Measurements from ENCODE around the gene PLEKHB2.
"Not testable (repeated sequence)": the region's sequence is repeated elsewhere in the genome, so short reads cannot be mapped to it uniquely, and the experiment has no call there.

Gene PLEKHB2, protein sequence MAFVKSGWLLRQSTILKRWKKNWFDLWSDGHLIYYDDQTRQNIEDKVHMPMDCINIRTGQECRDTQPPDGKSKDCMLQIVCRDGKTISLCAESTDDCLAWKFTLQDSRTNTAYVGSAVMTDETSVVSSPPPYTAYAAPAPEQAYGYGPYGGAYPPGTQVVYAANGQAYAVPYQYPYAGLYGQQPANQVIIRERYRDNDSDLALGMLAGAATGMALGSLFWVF

DNA sequence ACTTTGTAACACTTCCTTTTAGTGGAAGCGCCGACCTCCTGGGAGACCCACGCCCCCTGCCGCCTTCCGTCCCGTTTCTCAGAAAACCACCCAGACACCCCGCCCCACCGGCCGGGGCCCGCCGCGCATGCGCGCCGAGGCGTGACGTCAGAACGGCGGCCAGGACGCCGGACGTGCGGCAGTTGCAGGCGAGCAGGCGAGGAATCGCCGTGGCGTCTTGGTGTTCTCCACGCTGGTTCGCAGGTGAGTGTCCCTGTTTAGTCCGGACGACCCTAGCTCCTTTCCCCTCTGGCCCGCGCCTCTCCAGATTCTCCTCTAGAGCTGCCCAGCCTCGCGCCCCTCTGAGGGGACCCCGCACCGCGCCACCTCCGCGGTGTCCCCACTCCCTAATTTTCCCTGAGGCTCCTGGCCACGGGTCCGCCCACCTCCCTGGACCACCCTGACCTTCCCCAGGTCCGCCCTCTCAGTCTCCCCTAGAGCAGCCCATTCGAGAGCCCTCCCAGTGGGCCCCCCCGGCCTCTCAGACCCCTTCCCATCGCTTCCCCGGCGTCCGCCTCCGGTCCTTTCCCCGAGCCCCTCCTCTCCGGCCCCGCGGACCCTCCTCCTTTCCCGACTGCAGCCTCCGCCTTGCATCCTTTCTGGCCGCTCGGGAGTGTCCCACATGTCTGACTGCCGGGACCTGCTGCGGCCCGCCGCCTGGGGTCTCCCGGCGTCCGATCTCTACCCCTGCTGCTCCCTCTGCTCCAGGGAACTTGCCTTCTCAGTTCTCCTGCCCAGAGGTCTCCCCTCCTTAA lies at the start of gene PLEKHB2:
Gene PLEKHB2, plus strand, starts transcription at position 181 of the 794 bp plus-strand sequence. CDS start 15,606 bp downstream, outside the sequence.
- DNase-seq, result peak; percentile 96

DNA sequence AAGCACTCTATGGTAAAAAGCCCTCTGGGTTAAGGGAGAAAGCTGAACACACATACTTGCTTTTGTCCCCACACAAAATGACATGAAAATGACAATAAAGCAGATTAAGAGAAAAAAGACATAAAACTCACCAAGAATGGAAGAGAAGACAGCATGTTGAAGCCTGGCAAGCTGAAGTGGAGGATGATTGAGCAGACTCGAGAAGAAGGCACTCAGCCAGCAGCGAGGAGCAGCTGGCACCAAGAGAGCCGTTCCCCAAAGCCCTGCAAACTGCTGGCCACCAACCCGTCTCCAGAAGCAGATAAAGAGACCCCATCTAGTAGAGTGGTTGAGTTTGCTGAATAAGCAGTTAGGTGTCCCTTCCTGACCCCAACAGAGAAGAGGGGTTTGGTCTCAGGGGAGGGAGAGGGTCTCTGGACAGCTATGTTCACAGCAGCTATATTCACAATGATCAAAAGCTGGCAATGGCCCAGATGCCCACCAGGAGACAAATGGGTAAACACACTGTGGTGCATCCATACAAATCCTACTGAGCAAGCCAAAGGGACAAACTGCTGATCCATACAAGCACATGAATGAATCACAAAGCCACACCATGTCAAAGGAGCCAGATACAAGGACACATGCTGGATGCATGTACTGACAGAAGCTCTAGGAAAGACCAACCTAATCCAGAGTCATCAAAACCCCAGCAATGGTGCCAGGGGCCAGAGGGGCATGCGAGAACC lies 48.8 kb upstream of the PLEKHB2 start:
- peak; percentile 23 for DNase-seq

DNA sequence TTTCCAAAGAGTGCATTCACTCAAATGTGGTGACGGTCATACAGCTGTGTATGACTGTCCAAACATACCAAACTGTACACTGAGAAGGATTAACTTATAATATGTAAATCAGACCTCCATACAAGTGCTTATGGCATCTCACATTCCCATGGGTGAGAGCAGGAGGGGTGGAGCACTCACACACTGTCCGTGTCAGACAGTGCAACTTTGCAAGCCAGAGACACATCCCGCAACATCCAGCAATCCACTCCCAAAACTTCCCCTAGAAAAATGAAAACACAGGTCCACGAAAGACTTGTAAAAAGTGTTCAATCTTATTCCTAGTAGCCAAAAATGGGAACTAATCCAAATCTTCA lies 48.2 kb upstream of the PLEKHB2 start:
- DNase-seq, result no peak

DNA sequence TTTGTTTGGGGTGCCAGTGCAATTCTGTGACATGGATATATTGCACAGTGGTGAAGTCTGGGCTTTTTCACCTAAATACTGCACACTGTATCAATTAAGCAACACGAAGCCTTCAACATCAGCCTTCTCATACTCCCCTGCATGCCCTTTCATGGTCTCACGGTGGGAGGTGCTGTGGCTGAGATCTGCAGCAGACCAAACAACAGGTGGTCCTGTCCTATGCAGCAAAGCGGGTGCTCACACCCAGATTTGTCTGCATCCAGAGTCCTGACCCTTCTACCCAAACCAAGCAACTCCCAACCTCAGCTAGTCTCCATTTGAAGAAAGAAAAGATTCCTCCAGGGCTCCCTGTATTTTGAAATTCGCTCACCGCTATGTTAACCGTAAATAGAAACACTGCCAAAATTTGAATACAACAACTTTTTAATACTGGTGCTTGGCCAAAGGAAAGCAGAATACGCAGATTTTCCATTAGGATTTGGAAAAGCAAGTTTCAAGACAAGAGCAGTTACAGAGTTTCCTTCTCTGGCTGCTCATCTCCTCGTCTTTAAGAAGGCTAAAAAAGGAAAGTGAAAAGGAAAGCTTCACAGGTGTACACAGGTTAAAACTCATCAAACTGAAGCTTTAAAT lies 46.8 kb upstream of the PLEKHB2 start:
- no peak for DNase-seq

DNA sequence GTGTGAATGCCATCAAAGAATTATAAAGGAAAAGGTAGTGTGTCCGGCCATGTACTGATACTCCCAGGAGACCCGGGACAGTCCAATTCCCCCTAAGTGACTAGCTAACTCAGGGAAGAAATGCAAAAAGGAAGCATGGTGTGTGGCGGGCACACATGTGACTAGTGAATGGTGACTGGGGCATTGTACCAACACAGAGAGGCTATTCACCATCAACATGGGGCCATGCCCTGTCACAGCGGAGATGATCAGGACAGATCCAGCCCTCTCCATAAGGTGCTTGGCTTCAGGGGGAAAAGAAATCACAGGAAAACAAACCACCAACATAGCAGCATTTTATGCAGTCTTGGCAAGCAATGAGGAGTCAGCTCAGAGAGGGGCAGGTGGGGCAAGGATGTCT lies 46.2 kb upstream of the PLEKHB2 start:
- no peak for DNase-seq

DNA sequence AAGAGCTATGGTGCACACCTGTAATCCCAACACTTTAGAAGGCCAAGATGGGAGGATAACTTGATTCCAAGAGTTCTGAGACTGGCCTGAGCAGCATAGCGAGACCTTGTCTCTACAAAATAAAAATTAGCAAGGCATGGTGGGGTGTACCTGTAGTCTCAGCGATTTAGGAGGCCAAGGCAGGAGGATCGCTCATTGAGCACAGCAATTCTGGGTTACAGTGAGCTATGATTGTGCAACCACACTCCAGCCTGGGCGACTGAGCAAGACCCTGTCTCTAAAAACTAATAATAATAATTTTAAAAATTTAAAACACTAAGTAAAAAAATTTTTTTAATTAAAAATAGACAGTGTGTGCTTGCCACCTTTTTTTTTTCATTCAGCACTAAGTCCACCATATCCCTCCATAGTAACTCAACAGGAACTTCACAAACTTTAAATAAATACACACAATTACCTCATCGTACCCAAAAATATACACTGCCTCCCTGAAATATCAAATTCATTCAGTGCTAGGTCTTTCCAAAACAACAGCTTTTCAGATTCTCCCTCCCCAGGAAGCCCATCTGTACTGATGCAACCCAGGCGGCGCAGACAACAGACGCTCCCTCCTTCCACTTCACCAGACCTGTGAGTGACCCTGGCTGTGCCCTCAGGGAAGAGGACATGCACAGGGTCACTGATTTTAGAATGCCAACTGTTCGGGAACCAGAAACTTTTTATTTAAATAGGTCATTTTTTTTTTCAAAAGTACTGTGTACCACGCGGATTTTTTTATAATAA lies 41.4 kb upstream of the PLEKHB2 start:
- DNase-seq, result no peak

DNA sequence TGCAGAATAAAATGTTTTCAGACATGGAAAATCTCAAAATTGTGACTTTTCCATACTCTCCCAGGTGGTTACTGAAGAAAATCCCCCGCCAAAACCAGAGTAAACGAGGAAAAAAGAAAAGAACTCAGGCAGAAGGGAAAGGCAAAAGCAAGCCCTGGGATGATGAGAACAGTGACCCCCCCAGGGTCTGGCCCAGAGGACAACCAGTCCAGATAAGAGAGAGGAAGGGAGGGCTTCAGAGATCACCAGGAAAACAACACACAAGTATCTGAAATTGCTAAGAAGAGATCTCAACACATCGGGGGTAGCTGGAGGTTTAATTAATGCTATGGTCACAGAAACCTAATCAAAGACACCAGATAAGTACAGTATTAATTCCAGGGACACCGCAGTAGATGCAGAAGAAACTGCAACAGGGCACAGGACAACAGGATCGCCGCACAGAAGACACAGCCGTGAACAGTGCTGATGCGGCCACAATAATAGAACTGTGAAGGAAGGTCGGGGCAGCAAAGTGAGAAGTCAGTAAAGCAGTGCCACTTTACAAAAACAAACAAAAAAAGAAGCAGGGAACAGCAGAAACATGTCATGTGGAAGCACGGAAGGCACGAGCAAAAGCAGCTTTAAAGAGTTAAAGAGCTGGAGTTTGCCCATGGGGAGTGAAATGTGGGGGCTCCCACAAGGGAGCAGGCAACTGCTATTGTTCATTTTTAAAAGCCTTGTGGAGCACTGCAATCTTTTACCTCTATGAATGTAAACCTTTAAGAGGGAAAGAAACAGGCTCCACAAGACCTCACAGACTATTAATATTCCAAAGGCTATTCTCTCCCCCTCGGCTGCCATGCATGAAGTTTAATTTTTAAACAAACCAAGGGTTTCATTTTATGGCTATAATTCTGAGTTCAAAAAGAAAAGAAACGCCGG lies 40.3 kb upstream of the PLEKHB2 start:
- DNase-seq, result no peak

DNA sequence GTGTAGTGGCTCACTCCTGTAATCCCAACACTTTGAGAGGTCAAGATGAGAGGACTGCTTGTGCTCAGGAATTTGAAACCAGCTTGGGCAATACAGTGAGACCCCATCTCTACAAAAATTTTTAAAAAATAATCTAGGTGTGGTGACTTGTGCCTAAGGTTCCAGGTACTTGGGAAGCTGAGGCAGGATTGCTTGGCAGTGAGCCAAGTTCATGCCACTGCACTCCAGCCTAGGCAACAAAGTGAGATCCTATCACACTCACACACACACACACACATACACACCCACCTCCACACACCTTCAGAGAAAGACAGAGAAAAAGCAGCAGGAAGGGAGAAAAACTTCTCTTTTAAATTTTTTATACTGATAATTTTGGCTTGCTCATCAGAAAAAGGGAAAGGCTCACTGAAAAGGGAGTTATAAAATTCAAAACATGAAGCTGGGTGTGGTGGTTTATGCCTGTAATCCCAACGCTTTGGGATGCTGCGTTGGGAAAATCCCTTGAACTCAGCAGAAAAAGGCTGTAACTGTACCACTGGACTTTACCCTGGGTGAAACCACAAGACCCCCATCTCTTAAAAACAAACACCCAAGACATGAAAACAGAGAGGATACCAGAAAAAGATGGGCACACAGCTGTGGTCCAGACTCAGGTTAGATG lies 37.5 kb upstream of the PLEKHB2 start:
- DNase-seq, result no peak

DNA sequence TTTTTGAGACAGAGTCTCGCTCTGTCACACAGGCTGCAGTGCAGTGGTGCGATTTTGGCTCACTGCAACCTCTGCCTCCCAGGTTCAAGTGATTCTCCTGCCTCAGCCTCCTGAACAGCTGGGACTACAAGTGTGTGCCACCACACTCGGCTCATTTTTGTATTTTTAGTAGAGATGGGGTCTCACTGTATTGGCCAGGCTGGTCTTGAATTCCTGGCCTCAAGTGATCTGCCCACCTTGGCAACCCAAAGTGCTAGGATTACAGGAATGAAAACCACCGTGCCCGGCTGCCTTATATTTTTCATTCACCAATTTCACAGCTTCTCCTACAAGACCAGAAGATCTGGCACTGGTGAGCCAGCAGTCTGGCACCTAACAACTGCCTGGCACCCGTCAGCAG lies 37.0 kb upstream of the PLEKHB2 start:
- DNase-seq, result not testable (repeated sequence)

DNA sequence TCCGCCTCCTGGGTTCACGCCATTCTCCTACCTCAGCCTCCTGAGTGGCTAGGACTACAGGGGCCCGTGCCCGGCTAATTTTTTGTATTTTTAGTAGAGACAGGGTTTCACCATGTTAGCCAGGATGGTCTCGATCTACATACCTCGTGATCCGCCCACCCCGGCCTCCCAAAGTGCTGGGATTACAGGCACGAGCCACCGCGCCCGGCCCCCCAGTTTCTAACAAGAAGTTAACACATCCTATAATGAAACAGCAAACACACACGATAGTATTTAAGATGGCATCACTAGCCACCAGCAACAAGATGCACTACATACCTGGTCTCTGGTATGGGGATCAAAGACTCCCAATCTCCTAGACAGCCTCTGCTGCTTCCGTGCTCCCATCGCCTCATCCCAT lies 29.6 kb upstream of the PLEKHB2 start:
- DNase-seq, result not testable (repeated sequence)

DNA sequence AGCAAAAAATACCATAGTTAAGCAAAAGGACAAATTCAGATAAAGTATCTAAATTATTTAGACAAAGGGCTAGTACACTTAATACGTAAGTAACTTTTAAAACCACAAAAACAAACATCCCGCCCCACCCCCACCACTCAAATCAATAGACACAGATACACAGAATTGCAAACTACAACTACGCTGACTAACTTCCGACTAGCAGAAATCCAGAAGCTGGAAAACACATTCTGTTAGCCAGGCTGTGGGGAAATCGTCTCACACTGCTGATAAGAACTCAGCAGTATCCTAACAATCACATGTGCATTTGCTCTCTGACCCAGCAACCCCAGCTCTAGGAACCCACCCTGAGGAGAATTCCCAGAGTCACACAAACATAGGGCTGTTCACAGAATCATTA lies 28.4 kb upstream of the PLEKHB2 start:
- no peak for DNase-seq

DNA sequence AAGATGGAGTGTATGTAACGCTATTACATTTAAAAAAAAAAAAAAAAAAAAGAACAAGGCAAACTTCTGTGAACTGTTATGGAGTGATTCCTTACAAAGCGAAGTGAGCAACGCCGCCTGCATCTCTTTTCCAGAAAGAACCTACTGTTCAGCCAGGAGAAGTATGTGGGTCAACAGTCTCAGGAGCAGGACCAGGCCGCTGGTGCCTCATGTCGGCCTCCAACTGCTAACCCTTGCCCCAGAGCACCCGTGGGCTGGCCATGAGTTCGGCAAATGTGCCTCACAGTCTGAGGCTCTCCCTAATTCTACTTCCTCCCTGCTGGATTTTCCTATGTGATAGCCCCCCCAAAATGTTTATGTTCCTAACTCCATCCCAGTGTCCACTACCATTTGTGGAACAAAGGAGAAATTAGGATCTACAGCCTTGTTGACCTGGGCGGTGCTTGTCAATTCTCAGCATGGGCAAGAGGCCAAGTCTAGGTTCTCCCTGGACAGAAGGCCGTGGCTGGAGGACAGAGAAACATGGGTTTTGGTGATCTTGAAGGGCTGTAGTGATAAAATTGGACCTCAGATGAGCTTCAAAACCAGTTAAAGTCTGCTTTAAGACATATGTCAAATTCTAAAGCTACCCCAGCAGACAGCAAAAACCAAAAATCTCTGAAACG lies 27.8 kb upstream of the PLEKHB2 start:
- no peak for DNase-seq

DNA sequence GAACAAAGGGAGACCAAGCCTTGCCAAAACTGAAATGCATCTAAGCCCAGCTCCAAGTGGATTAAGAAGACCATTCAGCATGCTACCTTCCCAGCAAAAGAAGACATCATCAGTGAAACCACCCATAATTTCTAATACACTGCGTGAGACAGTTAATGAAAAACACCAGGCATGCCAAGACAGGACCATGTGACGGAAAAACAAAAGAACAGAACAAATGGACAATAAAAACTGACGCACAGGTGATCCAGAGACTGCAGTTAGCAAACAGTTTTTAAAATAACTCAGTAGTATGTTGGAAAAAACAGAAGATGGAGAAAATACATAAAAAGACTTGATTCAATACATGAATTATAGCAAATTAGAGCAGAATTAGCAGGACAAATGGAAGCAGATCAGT lies 27.2 kb upstream of the PLEKHB2 start:
- no peak for DNase-seq

DNA sequence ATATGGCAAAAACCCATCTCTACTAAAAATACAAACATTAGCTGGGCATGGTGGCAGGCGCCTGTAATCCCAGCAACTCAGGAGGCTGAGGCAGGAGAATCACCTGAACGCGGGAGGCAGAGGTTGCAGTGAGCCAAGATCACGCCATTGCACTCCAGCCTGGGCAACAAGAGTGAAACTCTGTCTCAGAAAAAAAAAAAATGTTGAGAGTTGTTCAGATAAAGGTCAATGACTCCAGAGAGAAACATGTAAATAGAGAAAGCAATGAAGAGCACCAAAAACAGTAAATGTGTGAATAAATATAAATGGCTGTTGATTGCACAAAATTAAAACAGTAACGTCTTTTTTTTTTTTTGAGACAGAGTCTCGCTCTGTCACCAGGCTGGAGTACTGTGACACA lies 25.2 kb upstream of the PLEKHB2 start:
- DNase-seq, result not testable (repeated sequence)

DNA sequence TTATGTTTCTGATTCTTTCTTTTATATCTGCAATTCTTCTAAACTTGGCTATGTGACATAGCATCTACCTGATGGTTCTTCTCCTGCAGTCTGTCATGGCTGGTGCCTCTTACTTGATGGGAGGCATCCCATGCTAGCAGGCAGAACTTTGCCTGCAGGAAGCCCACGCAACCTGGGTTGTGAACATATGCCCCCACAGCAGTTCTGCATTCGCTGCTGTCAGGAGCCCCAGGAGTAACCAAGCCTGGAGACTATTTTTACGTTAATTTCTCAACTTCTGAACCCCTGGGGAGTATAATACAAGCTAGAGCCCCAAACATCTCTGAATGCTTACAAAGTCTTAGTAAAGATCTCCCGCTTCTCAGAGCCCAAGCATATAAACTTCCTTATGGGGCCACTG lies 23.9 kb upstream of the PLEKHB2 start:
- DNase-seq, result no peak

DNA sequence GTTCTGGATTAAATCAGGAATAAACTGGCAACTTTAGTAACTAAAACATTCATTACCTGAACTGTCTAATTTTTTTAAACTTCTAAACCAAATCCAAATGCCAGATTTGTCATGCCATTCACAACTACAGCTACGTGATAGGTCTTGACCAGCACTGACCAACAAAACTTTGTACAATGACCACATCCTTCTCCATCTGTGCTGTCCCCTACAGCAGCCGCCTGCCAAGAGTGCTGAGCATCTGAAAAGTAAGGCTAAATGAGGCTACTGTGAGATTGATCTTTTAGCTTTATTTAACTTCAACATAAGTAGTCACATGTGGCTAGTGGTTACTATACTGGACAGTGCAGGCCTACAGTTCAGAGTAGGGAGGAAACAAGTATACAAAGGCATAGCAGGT lies 19.5 kb upstream of the PLEKHB2 start:
- DNase-seq, result no peak

DNA sequence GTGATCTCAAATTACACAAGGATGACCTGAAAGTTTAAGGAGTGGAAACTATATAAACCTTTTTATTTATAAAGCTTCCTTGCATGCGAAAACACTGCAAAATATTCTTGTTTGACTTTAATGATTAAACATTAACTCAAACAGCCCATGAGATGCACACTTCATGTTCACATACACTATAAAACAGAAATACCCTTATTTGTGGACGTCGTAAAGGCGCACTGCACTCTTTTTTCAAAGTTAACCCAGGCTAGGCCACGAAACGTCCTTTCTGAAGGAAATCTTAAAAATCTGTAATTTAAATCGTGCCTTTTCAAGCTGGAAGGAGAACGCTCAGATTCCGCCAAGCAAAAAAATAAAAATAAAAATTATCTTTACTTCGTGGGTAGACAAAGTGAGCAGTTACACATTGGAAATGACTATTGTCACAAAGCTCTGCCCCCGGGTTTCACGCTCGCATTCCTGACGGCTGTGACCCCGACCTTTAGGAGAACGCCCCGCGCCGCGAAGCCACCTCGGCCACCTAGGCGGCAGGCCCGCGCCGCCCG lies 12.6 kb upstream of the PLEKHB2 start:
- peak; percentile 29 for DNase-seq

DNA sequence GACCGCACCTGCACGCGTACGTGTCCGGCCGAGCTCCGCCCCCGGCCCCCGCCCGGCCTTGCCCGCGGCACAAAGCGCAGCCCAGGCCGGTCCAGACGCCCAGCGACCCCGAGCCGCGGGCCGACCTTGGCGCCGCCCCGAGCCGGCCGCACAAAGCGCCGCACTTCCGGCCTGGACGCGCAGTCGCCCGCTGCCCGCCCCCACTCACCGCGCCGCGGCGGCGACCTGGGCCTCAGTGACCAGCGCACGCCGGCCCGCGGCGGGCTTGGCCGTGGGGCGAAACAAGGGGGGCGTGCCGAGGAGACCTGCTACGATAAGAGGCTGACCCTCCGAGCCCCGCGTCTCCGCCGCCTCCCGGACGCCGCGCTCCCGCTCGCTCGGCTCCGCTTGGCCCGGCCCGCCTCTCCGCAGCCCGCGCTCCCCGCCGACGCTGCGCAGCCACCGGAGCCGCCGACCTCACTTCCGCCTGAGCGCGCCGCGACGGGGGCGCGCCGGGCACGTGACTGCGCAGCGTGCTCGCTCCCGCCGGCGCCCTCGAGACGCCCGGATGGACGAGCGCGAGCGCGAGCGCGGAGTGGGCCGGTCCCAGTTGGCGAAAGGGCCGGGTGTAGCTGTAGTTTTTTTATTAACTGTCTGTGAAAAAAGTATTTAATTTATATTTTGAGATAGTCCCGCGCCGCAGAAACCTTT lies 12.0 kb upstream of the PLEKHB2 start, which contains the start of gene FAM168B:
Gene FAM168B, minus strand, starts transcription at position 455 of the 690 bp plus-strand sequence. CDS start 10,814 bp downstream, outside the sequence.
- DNase-seq, result peak; percentile 82

Data from DMS79 treated with DMSO at 0.1 percent for 48 hours (cell line).